Ovary (tissue), 9 donors: ENCODE results near the gene SPIN1. TPM values are rescaled to one million over a fixed set of nuclear protein-coding genes. Genes with fewer than 3 reads are reported as not detected.

ENCODE experiments used
- DNase-seq, 5 donors: peaks; one replicate each; pipeline ENCODE4 v3.0.0-alpha.2; 2019 to 2020
- H3K27ac ChIP-seq, 2 donors: fragments of 200-600 bp; one replicate each; pipeline versions ENCODE4 v1.5.1 to v1.8.0; 2019 to 2022
- H3K27me3 ChIP-seq: fragments of 200-600 bp; one replicate; pipeline ENCODE4 v1.8.0; 2022
- H3K36me3 ChIP-seq: fragments of 200-600 bp; sonication (generic); one replicate; pipeline ENCODE4 v1.5.1; 2019
- H3K4me1 ChIP-seq: one replicate; pipeline ENCODE4 v1.8.1; 2013; ENCODE audit warnings: mild to moderate bottlenecking, moderate library complexity; ENCODE audit not compliant: insufficient read depth
- H3K4me3 ChIP-seq: fragments of 200-600 bp; sonication (generic); one replicate; pipeline ENCODE4 v1.5.1; 2017
- H3K9me3 ChIP-seq, 2 donors: fragments of 200-600 bp in 1 of 2; sonication (generic) in 1 of 2; one replicate each; pipeline versions ENCODE4 v1.5.1 to v1.8.1; 2013 to 2019; ENCODE audit warnings: mild to moderate bottlenecking in 1 of 2, moderate library complexity in 1 of 2
- EP300 ChIP-seq: sonication (generic); formaldehyde crosslinking; IDR thresholded peaks from one replicate; pipeline ENCODE4 v1.6.1; 2017; ENCODE audit warnings: antibody characterized with exemption
- POLR2A ChIP-seq: fragments of 450-650 bp; IDR thresholded peaks from one replicate; pipeline ENCODE4 v1.6.1; 2017; ENCODE audit warnings: antibody characterized with exemption, mild to moderate bottlenecking, moderate library complexity
- WGBS, 3 donors: extraction: QIAGEN DNeasy Blood & Tissue Kit in 1 of 3; methylation state at CpG; one replicate each; pipeline versions ENCODE4 v1.1.5 to v1.1.7; 2013 to 2017; 5-methylcytosine and 5-hydroxymethylcytosine counted together
- intact Hi-C, 4 donors: fragments of 100-400 bp; cut with DNase I; formaldehyde crosslinking; loops; one replicate each; pipeline versions ENCODE4 v1.11.0 to v1.15.1; 2022 to 2023
- polyA plus RNA-seq, 2 donors: library from polyadenylated mRNA; stranded (reverse); fragments of 200-250 nt in 1 of 2; fragments of 350-450 nt in 1 of 2; fragmentation: Illumina TruSeq in 1 of 2; extraction: RNeasy Lipid Tissue Mini Kit (QIAGEN cat#74804) in 1 of 2; gene quantifications; one replicate each; pipeline ENCODE4 v1.2.3, GENCODE V29; 2013 to 2014
- total RNA-seq, 7 donors: library from RNA; depleted of rRNA in 2 of 7; stranded (reverse); fragments of >200 nt in 2 of 7; fragmentation: NEBNext Ultra II Directional in 3 of 7; extraction: Animal tissue kit (Norgen Biotek cat#: 25700) in 3 of 7; gene quantifications; one replicate each; pipeline versions ENCODE4 v1.1.0 to v1.2.4, GENCODE V29; 2016 to 2023
- TF ChIP-seq, protein P1 (sequence below), 3 donors: fragments of 450-650 bp in 2 of 3; fragments of 200-600 bp in 1 of 3; IDR thresholded peaks; one replicate each; pipeline versions ENCODE4 v1.5.1 to v1.8.0; 2016 to 2022; ENCODE audit warnings: antibody characterized with exemption in 3 of 3, mild to moderate bottlenecking in 1 of 3
- donor health status: DM: no; HTN: no; CAD: no; lungs with moderate emphysema.
- donor health status: DM: no; HTN: no; CAD: no.
- donor health status: Bipolar disorder and iron deficiency.
- donor health status: DM: yes; HTN: yes; CAD: no.
- donor health status: DM: no; HTN: no; CAD: no.
- donor health status: DM: yes; HTN: yes; CAD: no.

Gene SPIN1
- total and polyA plus RNA-seq, 9 donors, result 61.4 to 144 (median 107) TPM

DNA sequence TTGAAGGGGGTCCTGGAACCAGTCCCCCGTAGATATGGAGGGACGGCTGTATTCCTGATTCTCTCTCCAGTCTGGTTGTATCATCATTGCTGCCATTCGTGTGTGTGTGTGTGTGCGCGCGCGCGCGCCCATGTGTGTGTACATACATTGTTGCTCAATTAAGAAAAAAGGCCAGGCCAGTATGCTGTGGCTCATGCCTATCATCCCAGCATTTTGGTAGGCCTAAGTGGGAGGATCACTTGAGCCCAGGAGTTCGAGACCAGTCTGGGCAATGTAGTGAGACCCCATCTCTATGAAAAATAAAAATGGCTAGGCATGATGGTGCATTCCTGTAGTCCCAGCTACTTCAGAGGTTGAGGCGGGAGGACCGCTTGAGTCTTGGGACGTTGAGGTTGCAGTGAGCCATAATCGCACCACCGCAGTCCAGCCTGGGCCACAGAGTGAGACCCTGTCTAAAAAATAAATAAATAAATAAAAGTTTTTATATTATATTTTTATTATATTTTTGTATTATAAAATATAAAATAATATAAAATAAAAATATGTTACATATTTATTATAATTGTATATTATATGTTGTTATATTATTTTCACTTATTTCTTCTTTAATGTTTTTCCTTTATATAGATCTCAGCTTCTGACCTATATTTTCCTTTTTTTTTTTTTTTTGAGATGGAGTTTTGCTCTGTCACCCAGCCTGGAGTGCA is 53.2 kb downstream of the SPIN1 start:
- Histone ChIP-seq H3K27ac (no peak overlapping the region), H3K4me3 (no peak overlapping the region), H3K4me1 (no peaks in the 10 kb centered on the region), H3K27me3 (no peaks in the 10 kb centered on the region), H3K36me3 (no peaks in the 10 kb centered on the region), H3K9me3 (no peaks in the 10 kb centered on the region)
- DNase-seq, result no peak
- intact Hi-C loops, result no loop called here
- no peak for TF ChIP-seq POLR2A
- TF ChIP-seq, protein P1, sequence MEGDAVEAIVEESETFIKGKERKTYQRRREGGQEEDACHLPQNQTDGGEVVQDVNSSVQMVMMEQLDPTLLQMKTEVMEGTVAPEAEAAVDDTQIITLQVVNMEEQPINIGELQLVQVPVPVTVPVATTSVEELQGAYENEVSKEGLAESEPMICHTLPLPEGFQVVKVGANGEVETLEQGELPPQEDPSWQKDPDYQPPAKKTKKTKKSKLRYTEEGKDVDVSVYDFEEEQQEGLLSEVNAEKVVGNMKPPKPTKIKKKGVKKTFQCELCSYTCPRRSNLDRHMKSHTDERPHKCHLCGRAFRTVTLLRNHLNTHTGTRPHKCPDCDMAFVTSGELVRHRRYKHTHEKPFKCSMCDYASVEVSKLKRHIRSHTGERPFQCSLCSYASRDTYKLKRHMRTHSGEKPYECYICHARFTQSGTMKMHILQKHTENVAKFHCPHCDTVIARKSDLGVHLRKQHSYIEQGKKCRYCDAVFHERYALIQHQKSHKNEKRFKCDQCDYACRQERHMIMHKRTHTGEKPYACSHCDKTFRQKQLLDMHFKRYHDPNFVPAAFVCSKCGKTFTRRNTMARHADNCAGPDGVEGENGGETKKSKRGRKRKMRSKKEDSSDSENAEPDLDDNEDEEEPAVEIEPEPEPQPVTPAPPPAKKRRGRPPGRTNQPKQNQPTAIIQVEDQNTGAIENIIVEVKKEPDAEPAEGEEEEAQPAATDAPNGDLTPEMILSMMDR (IDR thresholded peaks at IDR 0.05), result no peak
- no peak for TF ChIP-seq EP300
- WGBS, 3 donors, result 96 to 98% (median 97%) methylated on average over 15 of the region's 15 CpGs

DNA sequence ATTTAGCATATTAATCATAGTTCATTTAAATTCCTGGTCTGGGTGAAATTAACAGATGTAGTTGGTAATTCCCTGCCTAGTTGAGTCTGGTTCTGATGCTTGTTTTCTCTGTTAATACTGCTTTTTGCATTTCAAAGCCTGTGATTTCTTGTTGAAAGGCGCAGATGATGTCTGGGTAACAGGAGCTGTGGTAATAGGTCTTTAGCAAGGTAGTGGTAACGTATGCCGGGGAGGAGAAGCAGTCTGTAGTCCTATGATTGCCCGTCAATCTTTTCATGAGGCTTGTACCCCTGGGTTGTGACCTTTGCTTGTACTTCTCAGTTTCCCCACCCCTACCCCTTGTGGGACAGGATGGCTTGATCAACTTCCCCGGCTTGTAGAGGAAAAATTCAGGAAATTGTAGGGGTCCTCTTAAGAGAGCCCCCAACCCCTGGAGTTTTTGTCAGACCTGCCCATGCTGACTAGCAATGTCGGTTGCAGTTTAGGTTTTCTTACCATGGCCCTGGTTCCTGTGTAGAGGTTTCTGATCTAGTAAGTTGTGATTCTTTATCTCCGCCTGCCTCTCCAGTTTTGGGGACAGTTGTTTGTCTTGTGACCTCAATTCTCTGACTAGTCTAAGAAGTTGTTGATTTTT is 55.4 kb downstream of the SPIN1 start:
- no peak overlapping the region for H3K4me3 ChIP-seq
- no peak for TF ChIP-seq POLR2A
- TF ChIP-seq, protein P1 (IDR thresholded peaks at IDR 0.05), result no peak
- no peak for TF ChIP-seq EP300
- H3K9me3 ChIP-seq, result no peaks in the 10 kb centered on the region
- H3K36me3 ChIP-seq, result no peaks in the 10 kb centered on the region
- WGBS, 3 donors, result 91 to 94% (median 94%) methylated on average over 7 of the region's 7 CpGs
- intact Hi-C loops, result no loop called here
- peaks cover 3% of the 10 kb centered on the region for H3K4me1 ChIP-seq
- no peak for DNase-seq
- H3K27me3 ChIP-seq, result no peaks in the 10 kb centered on the region
- no peak overlapping the region for H3K27ac ChIP-seq

DNA sequence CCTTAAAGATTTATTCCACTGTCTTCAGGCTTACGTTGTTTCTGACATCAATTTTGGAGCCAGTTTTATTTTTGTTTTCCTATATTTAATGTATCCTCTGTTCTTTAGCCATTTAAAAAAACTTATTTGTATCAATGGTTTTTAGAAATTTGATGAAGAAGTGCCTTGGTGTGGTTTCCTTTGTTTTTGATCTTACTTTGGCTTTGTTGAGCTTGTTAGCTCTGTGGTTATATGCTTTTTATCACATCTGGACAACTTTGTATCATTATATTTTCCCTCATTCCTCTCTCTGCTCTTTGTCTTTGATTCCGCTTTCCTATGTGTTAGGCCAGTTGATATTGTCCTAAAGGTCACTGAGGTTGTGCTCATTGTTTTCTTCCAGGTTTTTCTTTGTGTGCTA is 58.5 kb downstream of the SPIN1 start:
- Histone ChIP-seq H3K27me3 (no peaks in the 10 kb centered on the region), H3K36me3 (no peaks in the 10 kb centered on the region), H3K9me3 (no peaks in the 10 kb centered on the region), H3K27ac (no peak overlapping the region), H3K4me3 (no peak overlapping the region), H3K4me1 (peaks cover 3% of the 10 kb centered on the region)
- DNase-seq, result no peak
- intact Hi-C loops, result no loop called here
- TF ChIP-seq POLR2A (no peak), EP300 (no peak)
- TF ChIP-seq, protein P1 (IDR thresholded peaks at IDR 0.05), result no peak
- 91 to 97% (median 92%) methylated on average over 2 of the region's 2 CpGs for WGBS, 3 donors

DNA sequence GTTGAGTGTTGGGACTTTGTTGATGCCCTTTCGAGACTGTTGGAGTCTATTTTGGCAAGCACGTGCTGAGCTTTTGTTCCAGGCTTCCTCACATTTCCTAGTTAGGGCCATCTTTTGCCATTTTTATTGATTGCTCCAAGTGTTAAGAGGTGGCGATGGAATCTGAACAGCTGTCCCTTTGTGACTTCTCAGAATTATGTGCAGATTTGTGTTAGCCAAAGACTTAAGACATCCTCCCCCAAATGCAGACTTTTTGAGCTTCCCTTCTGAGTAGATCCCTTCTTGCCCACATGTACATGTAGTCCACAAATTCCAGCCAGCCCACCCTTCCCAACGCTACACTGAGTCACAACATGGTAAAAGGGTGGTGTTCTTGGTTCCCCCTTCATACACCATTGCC is 59.2 kb downstream of the SPIN1 start:
- Histone ChIP-seq H3K27me3 (no peaks in the 10 kb centered on the region), H3K4me1 (peaks cover 3% of the 10 kb centered on the region), H3K27ac (no peak overlapping the region), H3K36me3 (no peaks in the 10 kb centered on the region), H3K9me3 (no peaks in the 10 kb centered on the region), H3K4me3 (no peak overlapping the region)
- WGBS, 3 donors, result 81 to 85% (median 83%) methylated on average over 4 of the region's 4 CpGs
- DNase-seq, result no peak
- intact Hi-C loops, result no loop called here
- TF ChIP-seq, protein P1 (IDR thresholded peaks at IDR 0.05), result no peak
- TF ChIP-seq EP300 (no peak), POLR2A (no peak)
